ENCODE data around the gene SORBS2.

The SORBS2 gene

DNA sequence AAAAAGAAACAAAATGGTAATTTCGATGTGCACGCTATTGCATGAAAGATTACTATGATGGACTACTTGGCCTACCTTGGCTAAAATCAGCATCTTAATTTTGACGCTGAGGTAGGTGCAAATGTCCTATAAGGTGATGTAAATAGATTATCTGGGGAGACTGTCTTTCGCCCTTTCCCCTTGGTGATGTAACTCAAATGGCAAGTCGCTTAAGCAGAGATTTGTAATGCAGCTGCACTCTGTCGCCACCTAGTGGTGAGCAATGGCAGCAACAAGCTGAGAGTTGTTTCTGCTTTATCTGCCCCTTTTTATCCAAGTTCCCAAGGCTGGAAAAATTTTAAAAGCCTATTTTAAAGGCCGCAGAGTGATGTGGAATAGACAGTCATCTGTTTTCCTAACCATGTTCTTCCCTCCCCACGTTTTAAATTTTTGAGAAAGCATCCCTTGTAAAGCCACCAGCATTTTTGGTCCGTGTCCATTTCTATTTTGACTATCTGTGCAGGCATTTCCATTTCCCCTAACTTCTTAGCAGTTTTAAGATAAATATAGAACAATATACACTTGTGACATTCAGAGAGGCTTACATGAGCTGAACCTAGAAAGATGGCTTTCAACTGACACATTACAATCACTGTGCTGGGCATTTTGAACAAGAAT lies 214.3 kb downstream of the SORBS2 start:
- no peak overlapping the region for H3K27ac Mint-ChIP-seq
- no peaks in the 10 kb centered on the region for H3K4me1 Mint-ChIP-seq (ENCODE audit: low read depth)
- H3K9me3 Mint-ChIP-seq (ENCODE audit: low read depth), result no peaks in the 10 kb centered on the region
- no peaks in the 10 kb centered on the region for H3K36me3 Mint-ChIP-seq
- H3K4me3 Mint-ChIP-seq, result no peak overlapping the region
- H3K27me3 Mint-ChIP-seq, result peaks cover 10% of the 10 kb centered on the region

- H3K36me3 Mint-ChIP-seq, result no peaks in the 10 kb centered on the region
- H3K27ac Mint-ChIP-seq, result no peak overlapping the region
- H3K27me3 Mint-ChIP-seq, result peaks cover 16% of the 10 kb centered on the region
- no peak overlapping the region for H3K4me3 Mint-ChIP-seq
- H3K9me3 Mint-ChIP-seq (ENCODE audit: low read depth), result no peaks in the 10 kb centered on the region
- peaks cover 4% of the 10 kb centered on the region for H3K4me1 Mint-ChIP-seq (ENCODE audit: low read depth)
Measured at GRCh38 chr4:185592845-185593488, 219.0 kb downstream of the SORBS2 start.

- Mint-ChIP-seq H3K4me3 (no peak overlapping the region), H3K27ac (no peak overlapping the region), H3K27me3 (peaks cover 19% of the 10 kb centered on the region), H3K9me3 (ENCODE audit: low read depth) (no peaks in the 10 kb centered on the region), H3K36me3 (no peaks in the 10 kb centered on the region), H3K4me1 (ENCODE audit: low read depth) (peaks cover 8% of the 10 kb centered on the region)
Measured at GRCh38 chr4:185592438-185592837, 219.6 kb downstream of the SORBS2 start.

DNA sequence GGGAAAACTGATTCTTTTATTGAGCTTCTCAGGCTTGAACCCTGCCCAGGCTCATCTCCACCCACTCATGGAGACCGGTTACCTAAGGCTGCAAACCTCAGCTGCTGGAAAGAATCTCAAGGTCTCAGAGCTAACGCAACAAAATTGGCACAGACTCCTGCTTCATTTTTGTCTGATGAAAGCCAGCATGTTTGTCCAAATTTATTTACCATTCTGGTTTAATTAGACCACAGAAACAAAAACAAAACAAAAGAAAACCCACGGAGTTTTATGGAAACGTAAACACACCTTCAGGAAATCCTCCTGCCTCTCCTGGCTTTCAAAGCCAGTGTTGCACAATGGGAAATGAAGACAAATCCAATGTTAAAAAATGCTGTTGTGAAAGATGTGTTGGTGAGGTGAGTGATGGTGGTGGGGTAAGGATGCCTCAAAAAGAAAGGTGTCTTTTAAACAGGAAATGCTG lies 220.3 kb downstream of the SORBS2 start:
- H3K4me1 Mint-ChIP-seq (ENCODE audit: low read depth), result peaks cover 15% of the 10 kb centered on the region
- no peak overlapping the region for H3K4me3 Mint-ChIP-seq
- H3K36me3 Mint-ChIP-seq, result no peaks in the 10 kb centered on the region
- H3K27me3 Mint-ChIP-seq, result peaks cover 19% of the 10 kb centered on the region
- H3K9me3 Mint-ChIP-seq (ENCODE audit: low read depth), result no peaks in the 10 kb centered on the region
- no peak overlapping the region for H3K27ac Mint-ChIP-seq

- no peak overlapping the region for H3K27ac Mint-ChIP-seq
- H3K4me1 Mint-ChIP-seq (ENCODE audit: low read depth), result peaks cover 16% of the 10 kb centered on the region
- no peaks in the 10 kb centered on the region for H3K9me3 Mint-ChIP-seq (ENCODE audit: low read depth)
- no peaks in the 10 kb centered on the region for H3K36me3 Mint-ChIP-seq
- no peak overlapping the region for H3K4me3 Mint-ChIP-seq
- H3K27me3 Mint-ChIP-seq, result peaks cover 19% of the 10 kb centered on the region
Measured at GRCh38 chr4:185590982-185591381, 221.0 kb downstream of the SORBS2 start.

DNA sequence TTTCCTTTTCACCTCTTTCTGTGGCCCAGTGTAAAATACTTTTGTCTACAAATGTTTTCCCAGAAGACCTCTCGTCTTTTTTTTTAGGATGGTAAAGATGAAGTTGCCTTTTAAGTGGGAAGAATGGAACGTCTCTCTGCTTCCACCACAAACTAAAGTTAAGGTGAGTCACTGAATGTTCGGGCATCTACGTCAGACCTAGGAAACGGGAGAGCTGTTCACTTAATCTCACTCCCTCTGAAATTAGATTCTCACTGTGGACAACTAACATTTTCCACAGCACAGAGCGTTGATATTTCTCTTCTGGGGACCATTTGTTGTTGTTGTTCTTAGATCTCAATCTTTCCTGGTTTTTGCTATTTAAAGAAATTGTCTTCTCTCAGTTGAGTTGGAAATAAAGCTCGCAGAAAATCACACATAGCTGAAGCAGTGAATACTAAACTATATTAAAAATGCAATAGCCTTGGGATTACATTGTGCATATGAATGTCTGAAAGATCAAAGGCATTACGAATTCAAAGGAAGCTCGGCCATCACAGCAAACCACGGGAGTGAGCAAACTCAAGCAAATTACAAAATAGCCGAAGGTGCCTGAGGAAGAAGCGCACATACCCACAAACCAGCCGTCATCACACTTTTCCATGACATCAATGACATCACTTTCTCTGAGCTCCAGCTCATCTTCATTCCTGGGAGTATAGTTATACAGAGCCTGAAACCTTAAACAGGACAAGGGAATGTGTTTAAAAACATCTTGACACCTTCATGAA lies 222.7 kb downstream of the SORBS2 start:
- no peaks in the 10 kb centered on the region for H3K9me3 Mint-ChIP-seq (ENCODE audit: low read depth)
- peaks cover 25% of the 10 kb centered on the region for H3K27me3 Mint-ChIP-seq
- H3K4me3 Mint-ChIP-seq, result peak overlapping the region; percentile 12
- H3K4me1 Mint-ChIP-seq (ENCODE audit: low read depth), result peaks cover 16% of the 10 kb centered on the region
- H3K36me3 Mint-ChIP-seq, result no peaks in the 10 kb centered on the region
- peak overlapping the region; percentile 70 for H3K27ac Mint-ChIP-seq

DNA sequence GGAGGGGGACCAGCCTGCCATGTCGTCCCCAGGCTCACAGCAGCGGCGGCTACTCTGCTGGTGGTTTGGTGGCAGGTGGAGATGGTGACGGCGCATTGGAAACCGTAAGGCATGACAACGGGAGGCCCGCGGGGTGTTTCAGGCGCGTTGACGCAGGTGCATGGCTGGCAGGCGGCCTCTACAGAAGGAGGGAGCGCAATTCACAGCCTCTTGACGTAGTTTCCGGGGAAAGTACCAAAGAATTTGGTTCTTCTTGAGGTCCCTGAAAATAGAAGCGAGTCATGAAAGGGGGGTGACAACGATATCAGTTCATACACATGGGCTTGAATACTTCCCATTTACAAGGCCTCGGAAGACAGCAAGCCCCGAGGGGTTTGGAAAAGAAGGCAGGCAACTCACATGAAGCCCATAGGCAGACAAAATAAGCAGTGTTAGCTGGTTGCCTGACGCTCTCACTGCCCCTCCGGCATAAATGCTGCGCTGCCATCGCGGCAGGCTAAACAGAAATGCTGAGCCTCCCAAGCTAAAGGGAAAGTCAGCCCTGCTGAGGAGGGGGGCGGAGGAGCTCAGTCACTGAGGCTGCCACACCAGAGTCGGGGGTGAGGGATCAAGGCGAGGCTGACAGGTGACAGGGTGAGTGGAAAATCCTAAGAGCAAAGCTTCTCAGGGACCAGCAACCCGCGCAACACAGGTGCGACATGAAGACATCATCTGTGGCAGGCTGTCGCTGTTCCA lies 224.4 kb downstream of the SORBS2 start:
- H3K4me3 Mint-ChIP-seq, result peak overlapping the region; percentile 77
- peaks cover 23% of the 10 kb centered on the region for H3K27me3 Mint-ChIP-seq
- H3K9me3 Mint-ChIP-seq (ENCODE audit: low read depth), result no peaks in the 10 kb centered on the region
- H3K27ac Mint-ChIP-seq, result peak overlapping the region; percentile 76
- peaks cover 16% of the 10 kb centered on the region for H3K4me1 Mint-ChIP-seq (ENCODE audit: low read depth)
- no peaks in the 10 kb centered on the region for H3K36me3 Mint-ChIP-seq

DNA sequence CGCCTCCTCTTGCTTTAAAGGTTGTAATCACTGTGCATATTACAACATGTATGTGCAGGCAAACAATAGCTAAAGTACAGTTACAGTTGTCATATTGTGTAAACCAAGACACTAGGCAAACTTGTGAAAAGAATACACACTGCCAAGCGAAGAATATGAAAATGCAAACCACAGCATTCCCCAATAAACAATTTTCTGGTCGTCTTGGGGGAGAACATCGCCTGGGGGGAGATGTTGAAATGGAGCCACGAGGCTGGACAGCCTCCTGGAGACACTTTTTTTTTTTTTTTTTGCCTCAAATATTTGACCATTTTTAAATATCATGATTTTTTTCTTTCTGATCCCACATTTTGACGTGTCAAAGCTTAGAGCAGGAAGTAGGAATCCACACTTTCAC lies 225.0 kb downstream of the SORBS2 start:
- Mint-ChIP-seq H3K9me3 (ENCODE audit: low read depth) (no peaks in the 10 kb centered on the region), H3K27ac (peak overlapping the region; percentile 76), H3K4me3 (peak overlapping the region; percentile 77), H3K4me1 (ENCODE audit: low read depth) (peaks cover 16% of the 10 kb centered on the region), H3K27me3 (peaks cover 27% of the 10 kb centered on the region), H3K36me3 (no peaks in the 10 kb centered on the region)

DNA sequence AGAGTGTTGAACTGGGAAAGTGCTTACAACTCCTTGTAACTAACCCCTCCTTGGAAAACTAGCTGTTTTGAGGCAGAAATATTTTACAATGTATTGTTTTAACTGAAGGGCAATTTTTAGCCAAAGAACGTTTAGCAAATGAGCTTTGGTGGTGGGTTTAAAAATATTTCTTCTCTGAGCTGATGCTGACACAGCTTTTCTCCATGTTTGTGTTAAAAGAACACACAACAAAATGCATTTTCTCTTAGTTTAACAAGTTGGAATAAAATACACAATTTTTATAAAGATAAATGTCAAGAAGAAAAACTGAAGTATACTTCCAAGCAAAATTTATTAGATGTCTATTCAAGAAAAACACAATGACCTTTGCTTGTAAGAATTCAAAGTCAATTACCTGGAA lies 226.8 kb downstream of the SORBS2 start:
- H3K27ac Mint-ChIP-seq, result no peak overlapping the region
- H3K4me3 Mint-ChIP-seq, result no peak overlapping the region
- no peaks in the 10 kb centered on the region for H3K9me3 Mint-ChIP-seq (ENCODE audit: low read depth)
- H3K36me3 Mint-ChIP-seq, result no peaks in the 10 kb centered on the region
- H3K4me1 Mint-ChIP-seq (ENCODE audit: low read depth), result peaks cover 16% of the 10 kb centered on the region
- H3K27me3 Mint-ChIP-seq, result peaks cover 30% of the 10 kb centered on the region

DNA sequence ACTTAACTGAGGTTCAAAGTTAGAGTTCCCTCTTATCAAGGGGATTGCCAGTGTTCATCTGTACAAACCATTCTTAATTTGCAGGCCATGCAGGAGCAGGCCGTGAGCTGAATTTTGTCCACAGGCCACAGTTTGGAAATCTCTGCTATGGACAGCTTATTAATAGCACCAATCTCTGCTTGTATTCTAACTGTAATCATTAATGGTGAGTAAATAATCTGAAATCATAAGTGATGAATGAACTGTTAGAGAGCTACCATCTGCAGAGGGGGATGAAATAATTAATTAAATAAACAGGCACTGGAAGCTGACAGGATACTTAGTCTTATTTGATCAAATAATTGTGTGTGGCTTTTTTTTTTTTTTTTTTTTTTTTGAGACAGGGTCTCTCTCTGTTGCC lies 228.2 kb downstream of the SORBS2 start:
- no peaks in the 10 kb centered on the region for H3K9me3 Mint-ChIP-seq (ENCODE audit: low read depth)
- peaks cover 19% of the 10 kb centered on the region for H3K27me3 Mint-ChIP-seq
- no peak overlapping the region for H3K4me3 Mint-ChIP-seq

GRCh38 chr4:185582651-185583400 lies 229.2 kb downstream of the SORBS2 start:
- Mint-ChIP-seq H3K27ac (no peak overlapping the region), H3K36me3 (no peaks in the 10 kb centered on the region), H3K27me3 (peaks cover 19% of the 10 kb centered on the region), H3K9me3 (ENCODE audit: low read depth) (no peaks in the 10 kb centered on the region), H3K4me1 (ENCODE audit: low read depth) (peaks cover 12% of the 10 kb centered on the region), H3K4me3 (no peak overlapping the region)

More for the DNA sequence above, 228.2 kb downstream of the SORBS2 start:
- Mint-ChIP-seq H3K36me3 (no peaks in the 10 kb centered on the region), H3K4me1 (ENCODE audit: low read depth) (peaks cover 14% of the 10 kb centered on the region), H3K27ac (no peak overlapping the region)

DNA sequence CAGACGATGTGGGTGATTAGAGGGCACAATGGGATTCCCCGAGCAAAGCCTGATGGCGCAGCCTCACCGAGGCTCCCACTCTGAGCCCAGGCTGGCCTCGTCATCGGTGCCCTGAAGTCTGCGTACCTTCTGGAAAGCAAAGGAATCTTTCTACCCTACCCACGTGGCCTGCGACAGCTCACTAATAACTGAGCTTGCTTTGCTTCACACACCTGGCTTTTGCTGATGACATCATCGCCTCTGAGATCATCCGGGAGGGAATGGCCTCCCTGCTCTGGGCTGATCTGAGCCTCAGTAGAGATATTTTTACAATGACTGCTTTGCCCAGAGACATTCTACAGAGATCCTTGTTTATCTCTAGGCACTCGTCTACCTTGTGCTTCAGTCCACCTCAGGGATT lies 231.3 kb downstream of the SORBS2 start:
- Mint-ChIP-seq H3K9me3 (ENCODE audit: low read depth) (no peaks in the 10 kb centered on the region), H3K27me3 (peaks cover 12% of the 10 kb centered on the region), H3K36me3 (no peaks in the 10 kb centered on the region), H3K4me1 (ENCODE audit: low read depth) (no peaks in the 10 kb centered on the region), H3K27ac (no peak overlapping the region), H3K4me3 (no peak overlapping the region)

DNA sequence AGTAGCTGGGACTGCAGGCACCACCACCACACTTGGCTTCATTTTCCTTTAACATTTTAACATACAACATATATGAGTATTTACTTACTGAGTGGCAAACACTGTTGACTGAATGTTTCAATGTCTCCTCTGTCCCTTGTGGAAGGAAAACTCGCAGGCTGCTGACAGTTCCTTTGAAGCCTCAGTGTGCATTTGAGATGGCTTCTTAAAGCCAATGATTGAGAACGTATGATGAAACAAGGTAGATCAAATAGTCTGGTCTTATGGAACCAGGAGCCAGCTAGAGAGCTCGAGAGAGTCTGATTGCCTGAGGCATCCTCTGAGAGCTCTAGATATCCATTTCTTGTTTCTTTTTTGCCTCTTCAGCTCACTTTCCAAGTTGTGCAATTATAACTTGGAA lies 233.7 kb downstream of the SORBS2 start:
- Mint-ChIP-seq H3K9me3 (ENCODE audit: low read depth) (no peaks in the 10 kb centered on the region), H3K36me3 (no peaks in the 10 kb centered on the region), H3K4me3 (no peak overlapping the region), H3K27me3 (peaks cover 14% of the 10 kb centered on the region), H3K27ac (no peak overlapping the region), H3K4me1 (ENCODE audit: low read depth) (no peaks in the 10 kb centered on the region)

Measured in activated naive CD8-positive, alpha-beta T cell (primary cell).